ENCODE measurements around the gene OR10G3.
"Not testable (repeated sequence)": the region's sequence is repeated elsewhere in the genome, so short reads cannot be mapped to it uniquely, and the experiment has no call there.

The OR10G3 gene, protein sequence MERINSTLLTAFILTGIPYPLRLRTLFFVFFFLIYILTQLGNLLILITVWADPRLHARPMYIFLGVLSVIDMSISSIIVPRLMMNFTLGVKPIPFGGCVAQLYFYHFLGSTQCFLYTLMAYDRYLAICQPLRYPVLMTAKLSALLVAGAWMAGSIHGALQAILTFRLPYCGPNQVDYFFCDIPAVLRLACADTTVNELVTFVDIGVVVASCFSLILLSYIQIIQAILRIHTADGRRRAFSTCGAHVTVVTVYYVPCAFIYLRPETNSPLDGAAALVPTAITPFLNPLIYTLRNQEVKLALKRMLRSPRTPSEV

DNA sequence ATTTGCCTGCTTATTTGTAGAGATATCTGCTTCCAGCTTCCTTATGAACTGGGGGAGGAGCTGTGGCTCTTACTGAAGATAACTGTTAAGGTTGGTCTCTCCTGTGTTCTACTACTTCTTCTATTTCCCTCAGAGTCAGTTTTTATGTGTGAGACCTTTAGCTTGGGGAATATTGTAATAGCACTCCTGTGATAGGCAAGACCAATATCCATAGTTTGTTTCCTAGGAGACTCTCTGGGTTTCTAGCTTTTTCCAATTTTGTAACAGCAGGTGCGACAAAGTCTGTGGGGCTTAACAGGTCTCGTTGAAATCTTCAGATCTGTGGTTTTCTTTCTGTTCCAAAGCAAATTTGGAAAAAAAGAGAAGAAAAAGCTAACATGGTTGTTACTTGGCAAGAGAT, at the start of gene OR10G3:
Gene OR10G3, minus strand, starts transcription at position 101 of the 400 bp plus-strand sequence. CDS start 9,332 bp downstream, outside the sequence.
- no peak for DNase-seq

DNA sequence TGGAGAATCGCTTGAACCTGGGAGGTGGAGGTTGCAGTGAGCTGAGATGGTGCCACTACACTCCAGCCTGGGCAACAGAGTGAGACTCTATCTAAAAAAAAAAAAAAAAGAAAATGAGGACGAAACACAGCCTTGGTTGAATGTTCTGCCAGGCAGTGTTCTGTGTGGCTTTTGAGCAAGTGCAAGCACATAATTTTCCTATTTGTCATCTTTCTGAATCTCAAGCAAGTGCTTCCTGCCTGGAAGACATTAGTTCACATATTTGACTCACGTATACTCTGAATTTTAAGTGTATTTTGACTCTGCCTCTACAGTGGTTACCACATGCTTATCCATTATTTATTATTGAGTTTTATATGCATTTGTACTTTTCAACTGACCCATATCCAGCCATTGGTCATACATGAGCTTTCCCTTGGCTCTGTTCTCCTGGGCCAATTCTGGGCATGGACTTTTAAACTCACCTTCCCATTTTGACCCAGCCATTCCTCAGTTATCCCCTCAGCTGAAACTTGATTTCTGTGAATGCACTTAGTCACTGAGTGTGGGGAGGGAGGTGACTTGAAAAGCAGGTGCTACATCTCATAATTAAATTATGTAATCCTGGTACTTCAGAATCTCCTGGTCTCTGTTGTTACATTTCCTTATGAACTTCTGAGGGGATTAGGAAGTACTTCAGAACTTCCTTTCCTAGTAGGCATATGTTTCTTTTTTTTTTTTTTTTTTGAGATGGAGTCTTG, 46.8 kb upstream of the OR10G3 start:
- no peak for DNase-seq

GRCh38 chr14:21617614-21618013, 37.7 kb upstream of the OR10G3 start:
- DNase-seq = no peak

DNA sequence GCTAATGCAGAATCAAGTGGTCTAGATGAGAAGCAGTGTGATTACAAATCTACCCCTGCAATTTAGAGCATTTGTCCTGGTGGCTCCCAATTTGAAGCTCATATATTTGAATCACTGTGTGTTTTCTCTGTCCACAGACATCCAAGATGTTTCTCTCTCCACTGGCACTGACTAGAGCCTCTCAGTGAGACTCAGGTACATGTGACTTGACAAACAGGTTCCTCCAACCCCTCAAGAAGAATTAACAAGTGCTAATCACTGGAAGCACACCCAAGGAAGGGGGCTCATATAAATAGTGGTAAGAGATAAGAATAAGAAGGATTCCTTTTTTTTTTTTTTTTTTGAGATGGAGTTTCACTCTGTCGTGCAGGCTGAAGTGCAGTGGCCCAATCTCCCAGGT, 34.4 kb upstream of the OR10G3 start:
- no peak for DNase-seq

GRCh38 chr14:21612324-21612723, 32.4 kb upstream of the OR10G3 start:
- no peak for DNase-seq

DNA sequence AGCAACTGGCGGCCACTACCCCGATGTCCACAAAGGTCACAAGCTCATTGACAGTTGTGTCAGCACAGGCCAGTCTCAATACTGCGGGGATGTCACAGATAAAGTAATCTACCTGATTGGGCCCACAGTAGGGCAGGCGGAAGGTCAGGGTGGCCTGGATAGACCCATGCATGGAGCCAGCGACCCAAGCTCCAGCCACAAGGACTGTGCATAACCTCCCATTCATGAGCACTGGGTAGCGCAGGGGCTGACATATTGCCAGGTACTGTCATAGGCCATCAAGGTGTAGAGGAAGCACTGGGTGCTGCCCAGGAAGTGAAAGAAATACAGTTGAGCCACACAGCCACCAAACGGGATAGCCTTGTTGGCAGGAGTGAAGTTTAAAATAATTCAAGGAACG, 22.3 kb upstream of the OR10G3 start:
- not testable (repeated sequence) for DNase-seq

- DNase-seq = no peak
Measured at GRCh38 chr14:21589317-21589716, 9.4 kb upstream of the OR10G3 start.

DNA sequence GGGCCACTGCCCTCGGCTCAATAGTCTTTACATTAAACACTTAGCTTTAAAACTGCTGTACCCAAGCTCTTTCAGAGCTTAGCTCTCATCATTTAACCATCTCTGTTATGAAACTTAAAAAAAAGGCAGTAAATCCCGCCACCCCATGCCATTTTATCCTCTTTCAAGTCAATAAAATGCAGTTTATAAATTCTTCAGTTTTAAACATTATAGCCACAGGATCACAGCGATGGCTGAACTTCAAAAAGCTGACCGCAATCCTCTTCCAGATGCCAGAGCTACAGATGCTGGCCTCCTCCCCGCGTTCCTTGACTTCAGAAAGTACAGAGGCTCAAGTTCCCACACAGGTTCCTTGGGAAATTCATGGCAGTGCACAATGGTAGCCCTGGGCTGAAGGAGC, 4.2 kb downstream of the OR10G3 start:
- no peak for DNase-seq

DNA sequence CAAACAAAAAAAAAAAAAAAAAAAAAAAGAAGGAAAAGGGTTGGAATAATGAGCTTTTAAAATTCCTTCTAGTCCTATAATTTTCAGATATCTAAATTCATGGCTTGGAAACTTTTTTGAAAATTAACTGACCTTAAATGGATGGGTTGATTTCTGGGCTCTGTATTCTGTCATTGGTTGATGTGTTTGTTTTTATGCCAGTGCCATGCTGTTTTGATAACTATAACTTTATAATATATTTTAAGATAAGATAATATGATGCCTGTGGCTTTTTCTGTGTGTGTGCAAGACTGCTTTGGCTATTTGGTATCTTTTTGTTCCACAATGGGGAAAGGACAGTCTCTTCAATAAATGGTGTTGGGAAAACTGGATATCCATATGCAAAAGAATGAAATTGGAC, 7.3 kb downstream of the OR10G3 start:
- no peak for DNase-seq

DNA sequence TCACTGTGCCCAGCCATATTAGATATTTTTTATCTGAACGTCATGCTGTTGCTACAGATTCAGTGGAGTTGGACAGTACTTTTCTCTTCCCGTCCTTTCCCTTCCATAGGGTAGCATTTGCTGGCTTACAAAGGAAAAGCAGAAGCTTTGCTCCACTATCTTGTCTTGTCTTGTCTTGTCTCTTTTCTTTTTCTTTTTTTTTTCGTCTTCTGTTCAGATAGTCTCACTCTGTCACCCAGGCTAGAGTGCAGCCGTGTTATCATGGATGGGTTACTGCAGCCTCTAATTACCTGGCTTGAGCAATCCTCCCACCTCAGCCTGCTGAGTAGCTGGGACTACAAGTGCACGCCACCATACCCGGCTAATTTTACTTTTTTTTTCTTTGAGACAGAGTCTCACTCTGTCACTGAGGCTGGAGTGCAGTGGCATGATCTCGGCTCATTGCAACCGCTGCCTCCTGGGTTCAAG, 21.1 kb downstream of the OR10G3 start:
- no peak for DNase-seq

- peak; percentile 87 to 92 for DNase-seq
Measured at GRCh38 chr14:21557084-21557901, 22.6 kb downstream of the OR10G3 start.

- no peak for DNase-seq
Measured at GRCh38 chr14:21556378-21557083, 23.3 kb downstream of the OR10G3 start.

GRCh38 chr14:21553266-21553665, 26.6 kb downstream of the OR10G3 start:
- DNase-seq = no peak

- not testable (repeated sequence) for DNase-seq
Measured at GRCh38 chr14:21544588-21544987, 35.3 kb downstream of the OR10G3 start.

DNA sequence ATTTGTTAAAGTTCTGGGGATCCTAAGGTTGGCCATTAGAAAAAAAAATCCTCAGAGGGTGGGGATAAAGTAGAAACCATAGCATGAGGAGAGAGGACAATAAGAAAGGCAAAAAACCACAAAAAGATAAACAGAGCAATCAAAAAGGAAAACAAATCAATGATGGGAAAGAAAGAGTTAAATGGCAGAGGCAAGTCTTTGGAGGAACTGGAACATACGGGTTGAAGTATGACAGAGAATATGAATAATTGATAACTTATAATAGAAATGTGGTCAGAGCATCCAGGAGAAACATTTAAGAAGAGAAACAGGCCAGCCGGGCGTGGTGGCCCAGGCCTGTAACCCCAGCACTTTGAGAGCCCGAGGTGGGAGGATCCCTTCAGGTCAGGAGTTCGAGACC, 35.9 kb downstream of the OR10G3 start:
- DNase-seq = no peak

- no peak for DNase-seq
Measured at GRCh38 chr14:21543521-21543960, 36.3 kb downstream of the OR10G3 start.

DNA sequence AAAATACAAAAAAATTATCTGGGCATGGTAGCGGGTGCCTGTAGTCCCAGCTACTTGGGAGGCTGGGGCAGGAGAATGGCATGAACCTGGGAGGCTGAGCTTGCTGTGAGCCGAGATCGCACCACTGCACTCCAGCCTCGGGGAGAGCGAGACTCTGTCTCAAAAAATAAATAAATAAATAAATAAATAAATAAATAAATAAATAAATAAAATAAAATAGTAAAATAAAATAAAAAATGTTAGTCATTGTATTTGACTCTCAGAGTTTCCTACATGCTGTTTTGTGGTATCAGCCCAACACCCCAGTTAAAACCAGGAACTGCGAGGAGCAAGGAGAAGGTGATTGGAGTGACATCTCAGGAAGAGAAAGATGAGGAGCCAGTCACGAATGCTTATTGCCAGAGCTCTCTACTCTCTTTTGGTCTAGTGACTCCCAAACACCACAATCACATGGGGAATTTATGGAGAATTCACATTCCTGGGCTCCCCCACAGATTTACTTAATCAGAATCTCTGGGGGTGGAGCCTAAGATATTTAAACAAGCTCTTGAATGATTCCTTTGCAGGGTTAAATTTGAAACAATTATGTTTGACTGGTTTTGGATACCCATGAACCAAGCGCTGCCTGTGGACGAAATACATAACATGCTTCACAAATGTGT, 38.3 kb downstream of the OR10G3 start:
- no peak for DNase-seq

DNA sequence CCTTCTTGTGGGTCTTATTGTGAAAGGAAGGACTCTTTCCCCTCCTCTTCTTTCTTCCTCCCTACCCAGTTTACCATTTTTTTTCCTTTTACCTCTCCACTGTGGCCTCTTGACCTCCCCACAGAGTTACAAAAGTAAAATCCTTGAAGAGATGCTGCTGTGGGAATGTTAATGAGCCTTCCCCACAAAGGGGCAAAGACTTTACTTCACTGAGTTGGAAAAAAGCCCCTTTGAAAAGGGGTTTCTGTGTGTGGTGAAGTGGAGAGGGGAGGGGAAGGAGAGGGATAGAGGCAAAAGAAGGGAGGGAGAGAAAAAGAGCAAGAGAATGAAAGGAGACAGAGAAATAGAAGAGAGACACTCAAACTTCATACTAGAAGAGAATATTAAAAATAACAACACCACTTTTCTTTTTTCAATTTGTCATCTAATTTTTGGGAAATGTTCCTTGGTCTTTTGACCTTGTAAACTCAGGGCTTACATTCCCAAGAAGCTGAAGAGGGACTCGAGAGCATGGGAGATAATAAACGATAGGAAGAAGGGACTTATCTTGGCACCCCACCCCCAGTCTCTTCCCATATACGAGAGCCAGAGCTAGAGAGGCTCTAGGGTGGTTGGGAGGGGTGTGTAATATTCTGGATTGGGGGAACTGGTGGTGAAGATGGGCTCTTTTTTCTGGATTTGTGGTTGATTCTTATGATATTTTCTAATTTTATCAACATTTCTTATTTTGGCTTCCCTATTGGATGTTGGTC, 40.5 kb downstream of the OR10G3 start:
- DNase-seq = no peak

DNA sequence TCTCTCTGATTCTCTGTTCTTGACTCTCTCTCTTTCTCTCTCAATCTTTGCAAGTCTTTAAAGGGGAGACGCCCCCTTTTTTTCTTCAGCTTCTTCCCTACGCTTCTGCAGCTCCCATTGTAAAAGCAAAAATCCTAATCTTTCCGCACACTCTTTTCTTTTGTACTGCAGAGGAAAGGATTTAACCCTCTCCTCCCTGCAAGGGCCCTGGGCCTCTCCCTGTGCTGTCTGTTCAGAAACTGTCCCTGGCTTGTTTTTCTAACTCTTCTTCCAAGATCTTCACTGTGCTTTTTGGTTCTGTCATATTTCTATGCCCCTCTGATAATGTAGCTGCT, 42.8 kb downstream of the OR10G3 start:
- DNase-seq = no peak

DNA sequence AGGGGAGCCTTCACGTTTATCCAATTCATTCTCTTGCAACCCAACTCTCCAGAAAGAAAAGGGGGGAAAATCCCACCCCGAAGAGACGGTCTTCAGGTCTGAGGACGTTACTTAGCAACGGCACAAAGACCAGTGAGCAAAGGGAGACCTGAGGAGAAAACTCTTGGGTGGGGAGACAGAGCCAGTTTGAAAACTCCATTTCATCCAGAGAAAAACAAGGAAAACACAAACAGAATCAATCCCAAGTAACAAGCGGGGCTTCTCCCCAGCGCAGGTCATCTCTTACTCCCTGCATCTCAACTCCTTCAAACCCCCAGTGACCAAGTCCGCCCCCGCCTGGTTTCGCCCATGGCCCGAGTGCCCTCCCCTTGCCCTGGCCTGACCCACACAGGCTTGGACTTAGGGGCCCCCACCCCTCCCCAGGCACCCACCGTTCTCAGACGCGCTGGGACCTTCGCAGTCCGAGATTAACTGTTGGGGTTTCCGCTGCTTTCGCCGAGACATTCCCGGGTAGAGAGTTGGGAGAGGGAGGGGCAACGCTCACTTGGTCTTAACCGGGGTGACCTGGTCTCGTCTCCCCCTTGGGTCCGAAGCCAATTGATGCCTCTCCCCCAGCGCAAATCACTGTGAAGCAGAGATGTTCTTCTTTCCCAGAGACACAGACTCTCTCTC, 43.3 kb downstream of the OR10G3 start:
- DNase-seq = no peak

Measured in NCI-H2081 (cell line).